OCI-LY3 (cell line): Measurements from ENCODE around the gene LCE1F.

ENCODE experiments used
- H2AFZ ChIP-seq: fragments of 200-600, 300-600 bp; shearing (Covaris generic); 2 replicates; pipeline ENCODE4 v1.6.0; 2014; ENCODE audit warnings: antibody characterized with exemption, low read depth, low read length
- H3K27ac ChIP-seq: fragments of 200-600, 300-600 bp; sonication (generic); 2 replicates; pipeline ENCODE4 v1.5.1; 2014; ENCODE audit warnings: mild to moderate bottlenecking, low read length, moderate library complexity, mixed read lengths
- H3K27me3 ChIP-seq: fragments of 200-600, 300-600 bp; sonication (generic); 2 replicates; pipeline ENCODE4 v1.6.1; 2014; ENCODE audit warnings: low read depth, low read length, mixed read lengths
- H3K36me3 ChIP-seq: fragments of 200-600, 300-600 bp; sonication (generic); replicated peaks from 2 replicates; pipeline ENCODE3; 2014; ENCODE audit warnings: low read depth, low read length, mixed read lengths
- H3K4me1 ChIP-seq: fragments of 300-600, 200-600 bp; sonication (generic); 2 replicates; pipeline ENCODE4 v1.6.1; 2014; ENCODE audit warnings: low read length, mixed read lengths
- H3K4me2 ChIP-seq: fragments of 200-600, 300-600 bp; sonication (generic); 2 replicates; pipeline ENCODE4 v1.6.1; 2014; ENCODE audit warnings: low read length, mixed read lengths
- H3K4me3 ChIP-seq: fragments of 300-600, 200-600 bp; sonication (generic); 2 replicates; pipeline ENCODE4 v1.5.1; 2014; ENCODE audit warnings: antibody characterized with exemption, mild to moderate bottlenecking, low read length, moderate library complexity
- H3K79me2 ChIP-seq: fragments of 300-600, 200-600 bp; shearing (Covaris generic); 2 replicates; pipeline ENCODE4 v1.6.1; 2014; ENCODE audit warnings: mild to moderate bottlenecking, low read length, mixed read lengths
- H3K9ac ChIP-seq: fragments of 300-600, 200-600 bp; shearing (Covaris generic); 2 replicates; pipeline ENCODE4 v1.6.0; 2014; ENCODE audit warnings: mild to moderate bottlenecking, low read length, moderate library complexity
- H3K9me3 ChIP-seq: fragments of 200-600, 300-600 bp; shearing (Covaris generic); 2 replicates; pipeline ENCODE4 v1.6.1; 2014; ENCODE audit warnings: low read length, mixed read lengths; ENCODE audit not compliant: insufficient read depth
- H4K20me1 ChIP-seq: fragments of 200-600, 300-600 bp; sonication (generic); 2 replicates; pipeline ENCODE4 v1.6.1; 2016; ENCODE audit warnings: low read length, mixed read lengths; ENCODE audit not compliant: insufficient read depth
- EZH2phosphoT487 ChIP-seq: fragments of 200-600 bp; shearing (Covaris generic); IDR thresholded peaks from 2 replicates; pipeline ENCODE4 v1.6.1; 2018; ENCODE audit warnings: antibody characterized with exemption, mixed run types, low read depth
- TF ChIP-seq, protein P1 (sequence below): fragments of 200-600, 300-600 bp; sonication (generic); IDR thresholded peaks from 2 replicates; pipeline ENCODE4 v1.5.1; 2014; ENCODE audit warnings: antibody characterized with exemption, low read length, low read depth

The LCE1F gene

GRCh38 chr1:152774875-152775274 is at the start of gene LCE1F:
LCE1F (plus strand) TSS chr1:152775140; CDS start chr1:152776372, 1,232 bp downstream.
- no peaks in the 10 kb centered on the region for H3K4me1 ChIP-seq
- H4K20me1 ChIP-seq = no peaks in the 10 kb centered on the region
- no peaks in the 10 kb centered on the region for H3K36me3 ChIP-seq
- H3K4me2 ChIP-seq = no peak within 1 kb of the TSS
- peaks cover 37% of the 10 kb centered on the region for H3K27me3 ChIP-seq
- H2AFZ ChIP-seq = no peak within 1 kb of the TSS
- no peaks in the 10 kb centered on the region for H3K79me2 ChIP-seq
- TF ChIP-seq EZH2phosphoT487 = no peak
- TF ChIP-seq, protein P1, sequence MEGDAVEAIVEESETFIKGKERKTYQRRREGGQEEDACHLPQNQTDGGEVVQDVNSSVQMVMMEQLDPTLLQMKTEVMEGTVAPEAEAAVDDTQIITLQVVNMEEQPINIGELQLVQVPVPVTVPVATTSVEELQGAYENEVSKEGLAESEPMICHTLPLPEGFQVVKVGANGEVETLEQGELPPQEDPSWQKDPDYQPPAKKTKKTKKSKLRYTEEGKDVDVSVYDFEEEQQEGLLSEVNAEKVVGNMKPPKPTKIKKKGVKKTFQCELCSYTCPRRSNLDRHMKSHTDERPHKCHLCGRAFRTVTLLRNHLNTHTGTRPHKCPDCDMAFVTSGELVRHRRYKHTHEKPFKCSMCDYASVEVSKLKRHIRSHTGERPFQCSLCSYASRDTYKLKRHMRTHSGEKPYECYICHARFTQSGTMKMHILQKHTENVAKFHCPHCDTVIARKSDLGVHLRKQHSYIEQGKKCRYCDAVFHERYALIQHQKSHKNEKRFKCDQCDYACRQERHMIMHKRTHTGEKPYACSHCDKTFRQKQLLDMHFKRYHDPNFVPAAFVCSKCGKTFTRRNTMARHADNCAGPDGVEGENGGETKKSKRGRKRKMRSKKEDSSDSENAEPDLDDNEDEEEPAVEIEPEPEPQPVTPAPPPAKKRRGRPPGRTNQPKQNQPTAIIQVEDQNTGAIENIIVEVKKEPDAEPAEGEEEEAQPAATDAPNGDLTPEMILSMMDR = no peak
- H3K9me3 ChIP-seq = no peaks in the 10 kb centered on the region
- no peak within 1 kb of the TSS for H3K9ac ChIP-seq
- H3K27ac ChIP-seq = no peak within 1 kb of the TSS
- H3K4me3 ChIP-seq = no peak within 1 kb of the TSS

- no peak overlapping the region for H3K4me2 ChIP-seq
- no peak overlapping the region for H3K4me3 ChIP-seq
- no peaks in the 10 kb centered on the region for H3K79me2 ChIP-seq
- TF ChIP-seq EZH2phosphoT487 = no peak
- TF ChIP-seq, protein P1 = no peak
- no peak overlapping the region for H2AFZ ChIP-seq
- H4K20me1 ChIP-seq = no peaks in the 10 kb centered on the region
- H3K36me3 ChIP-seq = no peaks in the 10 kb centered on the region
- peaks cover 39% of the 10 kb centered on the region for H3K27me3 ChIP-seq
- H3K9ac ChIP-seq = no peak overlapping the region
- no peaks in the 10 kb centered on the region for H3K4me1 ChIP-seq
- no peaks in the 10 kb centered on the region for H3K9me3 ChIP-seq
- H3K27ac ChIP-seq = no peak overlapping the region
Observed at GRCh38 chr1:152725261-152725660, 49.7 kb upstream of the LCE1F start.

- Histone ChIP-seq H3K4me1 (no peaks in the 10 kb centered on the region), H3K4me2 (no peak overlapping the region), H3K79me2 (no peaks in the 10 kb centered on the region), H3K27ac (no peak overlapping the region), H3K27me3 (peaks cover 32% of the 10 kb centered on the region), H3K4me3 (no peak overlapping the region), H2AFZ (no peak overlapping the region), H4K20me1 (no peaks in the 10 kb centered on the region), H3K36me3 (no peaks in the 10 kb centered on the region), H3K9me3 (no peaks in the 10 kb centered on the region), H3K9ac (no peak overlapping the region)
- no peak for TF ChIP-seq EZH2phosphoT487
- TF ChIP-seq, protein P1 = no peak
Observed at GRCh38 chr1:152728986-152729385, 46.0 kb upstream of the LCE1F start.

DNA sequence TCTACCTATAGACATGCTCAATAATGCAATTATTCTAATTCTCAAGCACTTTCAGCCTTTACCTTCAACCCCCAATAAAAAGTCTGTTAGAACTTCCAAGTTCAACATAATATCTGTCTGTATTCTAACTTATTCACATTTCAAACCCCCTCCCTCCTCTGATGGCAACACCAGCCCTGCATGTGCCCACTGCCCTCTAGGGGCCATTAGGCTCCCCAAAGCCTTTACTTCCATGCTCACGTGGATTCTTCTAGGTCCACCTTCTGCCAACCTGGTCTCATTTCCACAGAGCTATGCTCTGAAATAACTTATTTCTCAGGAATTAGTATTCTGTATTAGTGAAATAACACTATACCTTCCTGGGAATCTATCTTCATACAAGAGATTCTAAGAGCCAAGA is 39.3 kb upstream of the LCE1F start:
- no peaks in the 10 kb centered on the region for H3K36me3 ChIP-seq
- no peak overlapping the region for H2AFZ ChIP-seq
- no peaks in the 10 kb centered on the region for H3K9me3 ChIP-seq
- H3K4me1 ChIP-seq = no peaks in the 10 kb centered on the region
- no peaks in the 10 kb centered on the region for H4K20me1 ChIP-seq
- TF ChIP-seq, protein P1 = peak; percentile 49
- TF ChIP-seq EZH2phosphoT487 = no peak
- no peak overlapping the region for H3K4me3 ChIP-seq
- H3K27me3 ChIP-seq = peaks cover 49% of the 10 kb centered on the region
- H3K79me2 ChIP-seq = no peaks in the 10 kb centered on the region
- no peak overlapping the region for H3K4me2 ChIP-seq
- H3K9ac ChIP-seq = no peak overlapping the region
- H3K27ac ChIP-seq = no peak overlapping the region
